ENCODE data around the gene DUSP1. TPM values are rescaled to one million over a fixed set of nuclear protein-coding genes. Genes with fewer than 3 reads are reported as not detected.

DUSP1 gene
- total RNA-seq, 1 donor from 2014 or later: 25.3 TPM

DNA sequence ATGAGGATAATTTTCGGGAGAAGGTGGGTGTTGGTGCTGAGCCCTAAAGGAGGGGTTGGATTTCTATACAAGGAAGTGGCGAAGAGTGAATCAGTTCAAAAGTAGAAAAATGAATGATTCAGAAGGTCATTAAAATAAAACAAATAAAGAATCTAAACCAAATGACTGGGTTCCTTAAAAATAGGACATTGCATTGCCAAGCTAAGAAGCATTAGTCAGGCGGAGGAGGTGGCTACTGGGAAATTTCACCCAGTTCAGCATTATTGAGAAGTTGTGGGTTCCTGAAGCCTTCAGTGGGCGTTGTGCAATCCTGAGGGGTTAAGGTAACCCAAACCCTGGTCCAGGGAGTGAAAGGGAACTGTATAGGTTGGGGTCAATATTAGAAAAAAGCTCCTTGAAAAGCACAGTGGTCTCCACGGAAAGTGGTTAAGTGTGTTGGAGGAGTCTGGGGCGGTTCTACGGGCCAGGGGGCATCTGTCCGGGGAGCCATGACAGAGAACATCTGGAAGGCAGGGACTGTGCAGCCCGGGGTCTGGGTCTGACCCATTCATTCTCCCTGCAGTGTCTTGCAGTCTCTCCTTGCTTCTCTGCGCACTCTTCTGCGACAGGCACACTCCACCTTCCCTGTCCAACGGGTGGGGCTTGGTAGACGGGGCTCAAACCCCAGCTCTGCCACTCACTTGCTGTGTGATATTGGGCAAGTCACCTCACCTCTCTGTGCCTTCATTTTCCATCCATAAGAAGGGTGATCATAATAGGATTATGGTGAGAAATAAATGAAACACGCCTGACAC, 27.6 kb upstream of the DUSP1 start:
- Mint-ChIP-seq H3K27me3 (ENCODE audit: unreplicated experiment) (peaks cover 5% of the 10 kb centered on the region), H3K4me3 (ENCODE audit: unreplicated experiment) (no peak overlapping the region), H3K36me3 (ENCODE audit: low read depth, unreplicated experiment) (no peaks in the 10 kb centered on the region), H3K4me1 (ENCODE audit: unreplicated experiment) (peaks cover 8% of the 10 kb centered on the region), H3K27ac (ENCODE audit: unreplicated experiment) (peak overlapping the region; percentile 12), H3K9me3 (ENCODE audit: unreplicated experiment) (no peaks in the 10 kb centered on the region)
- DNase-seq (ENCODE audit: low spot score): no peak
- TF ChIP-seq, protein P1, sequence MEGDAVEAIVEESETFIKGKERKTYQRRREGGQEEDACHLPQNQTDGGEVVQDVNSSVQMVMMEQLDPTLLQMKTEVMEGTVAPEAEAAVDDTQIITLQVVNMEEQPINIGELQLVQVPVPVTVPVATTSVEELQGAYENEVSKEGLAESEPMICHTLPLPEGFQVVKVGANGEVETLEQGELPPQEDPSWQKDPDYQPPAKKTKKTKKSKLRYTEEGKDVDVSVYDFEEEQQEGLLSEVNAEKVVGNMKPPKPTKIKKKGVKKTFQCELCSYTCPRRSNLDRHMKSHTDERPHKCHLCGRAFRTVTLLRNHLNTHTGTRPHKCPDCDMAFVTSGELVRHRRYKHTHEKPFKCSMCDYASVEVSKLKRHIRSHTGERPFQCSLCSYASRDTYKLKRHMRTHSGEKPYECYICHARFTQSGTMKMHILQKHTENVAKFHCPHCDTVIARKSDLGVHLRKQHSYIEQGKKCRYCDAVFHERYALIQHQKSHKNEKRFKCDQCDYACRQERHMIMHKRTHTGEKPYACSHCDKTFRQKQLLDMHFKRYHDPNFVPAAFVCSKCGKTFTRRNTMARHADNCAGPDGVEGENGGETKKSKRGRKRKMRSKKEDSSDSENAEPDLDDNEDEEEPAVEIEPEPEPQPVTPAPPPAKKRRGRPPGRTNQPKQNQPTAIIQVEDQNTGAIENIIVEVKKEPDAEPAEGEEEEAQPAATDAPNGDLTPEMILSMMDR (IDR thresholded peaks at IDR 0.05; ENCODE audit: unreplicated experiment): no peak

DNA sequence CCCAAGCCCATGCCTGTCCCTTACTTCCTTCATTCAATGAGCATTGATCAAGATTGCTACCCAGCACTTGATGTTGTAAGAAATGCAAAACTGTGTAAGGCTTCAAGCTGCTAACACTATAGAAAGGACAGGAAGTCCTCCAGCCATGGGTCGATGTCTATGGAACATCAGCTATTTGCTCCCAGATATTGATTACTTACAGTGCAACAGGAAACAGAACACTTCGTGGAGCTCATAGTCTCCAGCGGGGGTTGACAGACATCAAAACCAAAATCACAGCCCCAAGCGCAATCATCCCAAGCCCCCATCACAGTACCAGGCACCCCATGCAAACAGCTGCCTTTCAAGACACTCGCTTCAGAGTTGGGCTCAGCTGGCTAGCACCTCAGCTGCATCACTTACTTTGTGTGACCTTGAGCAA, 26.8 kb upstream of the DUSP1 start:
- Mint-ChIP-seq H3K9me3 (ENCODE audit: unreplicated experiment) (no peaks in the 10 kb centered on the region), H3K4me1 (ENCODE audit: unreplicated experiment) (peaks cover 8% of the 10 kb centered on the region), H3K27ac (ENCODE audit: unreplicated experiment) (no peak overlapping the region), H3K27me3 (ENCODE audit: unreplicated experiment) (peaks cover 5% of the 10 kb centered on the region), H3K36me3 (ENCODE audit: low read depth, unreplicated experiment) (no peaks in the 10 kb centered on the region), H3K4me3 (ENCODE audit: unreplicated experiment) (no peak overlapping the region)
- TF ChIP-seq, protein P1 (IDR thresholded peaks at IDR 0.05; ENCODE audit: unreplicated experiment): no peak
- no peak for DNase-seq (ENCODE audit: low spot score)

DNA sequence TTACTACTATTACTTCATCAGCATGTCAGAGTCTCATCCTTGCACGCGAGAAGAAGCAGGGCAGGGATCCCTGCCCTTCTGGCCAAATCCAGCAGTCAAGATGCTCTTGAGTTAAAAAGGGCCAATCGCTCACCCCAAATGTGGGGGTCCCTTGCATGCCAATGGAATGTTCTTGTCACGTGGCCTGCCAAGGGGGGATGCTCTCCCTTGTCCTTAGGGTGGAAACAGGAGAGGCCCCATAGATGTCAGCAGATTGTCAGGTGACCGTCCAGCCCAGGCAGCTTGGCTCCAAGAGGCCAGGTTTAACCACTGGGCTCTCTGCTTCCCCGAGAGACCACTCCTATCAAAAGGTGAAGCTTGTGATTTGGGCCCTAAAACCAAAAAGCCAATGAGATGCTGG, 25.3 kb upstream of the DUSP1 start:
- H3K27me3 Mint-ChIP-seq (ENCODE audit: unreplicated experiment): peaks cover 3% of the 10 kb centered on the region
- peaks cover 8% of the 10 kb centered on the region for H3K4me1 Mint-ChIP-seq (ENCODE audit: unreplicated experiment)
- DNase-seq (ENCODE audit: low spot score): no peak
- H3K4me3 Mint-ChIP-seq (ENCODE audit: unreplicated experiment): no peak overlapping the region
- no peaks in the 10 kb centered on the region for H3K9me3 Mint-ChIP-seq (ENCODE audit: unreplicated experiment)
- H3K36me3 Mint-ChIP-seq (ENCODE audit: low read depth, unreplicated experiment): no peaks in the 10 kb centered on the region
- TF ChIP-seq, protein P1 (IDR thresholded peaks at IDR 0.05; ENCODE audit: unreplicated experiment): no peak
- H3K27ac Mint-ChIP-seq (ENCODE audit: unreplicated experiment): no peak overlapping the region

DNA sequence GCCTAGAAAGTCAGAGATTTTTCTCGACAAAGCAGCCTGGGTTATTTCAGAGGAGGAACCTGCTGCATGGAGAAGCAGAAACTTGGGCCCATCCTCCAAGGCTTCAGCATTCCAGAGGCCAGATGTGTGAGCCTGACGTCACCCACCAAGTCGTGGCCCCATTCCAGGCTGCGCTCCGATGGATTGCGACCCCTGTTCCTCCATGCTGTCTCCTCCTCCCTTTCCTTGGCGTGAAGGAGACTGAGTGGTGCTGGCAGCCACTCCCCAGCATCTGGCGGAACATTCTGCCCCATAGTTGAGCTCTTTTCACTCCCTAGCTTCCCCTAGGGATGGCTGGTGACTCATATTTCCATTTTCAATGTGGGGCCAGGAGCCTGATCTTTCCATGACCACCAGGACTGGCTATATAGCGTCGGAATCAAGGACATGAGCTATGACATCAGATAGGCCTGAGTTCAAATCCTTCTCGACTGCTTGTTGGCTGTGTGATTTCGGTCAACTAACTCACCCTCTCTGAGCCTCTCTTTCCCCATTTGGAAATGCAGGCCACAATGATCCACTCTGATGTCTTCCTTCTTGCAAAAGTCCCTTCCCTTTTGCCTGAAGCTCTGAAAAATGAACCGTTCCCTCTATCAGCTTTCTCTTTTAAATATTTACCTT, 24.5 kb upstream of the DUSP1 start:
- peaks cover 9% of the 10 kb centered on the region for H3K4me1 Mint-ChIP-seq (ENCODE audit: unreplicated experiment)
- no peaks in the 10 kb centered on the region for H3K36me3 Mint-ChIP-seq (ENCODE audit: low read depth, unreplicated experiment)
- DNase-seq (ENCODE audit: low spot score): no peak
- TF ChIP-seq, protein P1 (IDR thresholded peaks at IDR 0.05; ENCODE audit: unreplicated experiment): no peak
- H3K27me3 Mint-ChIP-seq (ENCODE audit: unreplicated experiment): no peaks in the 10 kb centered on the region
- H3K27ac Mint-ChIP-seq (ENCODE audit: unreplicated experiment): no peak overlapping the region
- no peak overlapping the region for H3K4me3 Mint-ChIP-seq (ENCODE audit: unreplicated experiment)
- no peaks in the 10 kb centered on the region for H3K9me3 Mint-ChIP-seq (ENCODE audit: unreplicated experiment)

Measured in endothelial cell (in vitro differentiated cells).